Testis (tissue), 2 donors: Measurements from ENCODE around the gene CDC25B.

Experiments
- CTCF ChIP-seq, 3 experiments: fragments of 450-650 bp in 2 of 3; fragments of 200-600 bp in 1 of 3; sonication (generic) in 1 of 3; IDR thresholded peaks; one replicate each; pipeline ENCODE4 v1.5.1; 2016 to 2019; ENCODE audit warnings: antibody characterized with exemption in 3 of 3, mild to moderate bottlenecking in 2 of 3, moderate library complexity in 1 of 3
- POLR2A ChIP-seq: fragments of 450-650 bp; IDR thresholded peaks from one replicate; pipeline ENCODE4 v1.6.1; 2017; ENCODE audit warnings: antibody characterized with exemption, mild to moderate bottlenecking, moderate library complexity

DNA sequence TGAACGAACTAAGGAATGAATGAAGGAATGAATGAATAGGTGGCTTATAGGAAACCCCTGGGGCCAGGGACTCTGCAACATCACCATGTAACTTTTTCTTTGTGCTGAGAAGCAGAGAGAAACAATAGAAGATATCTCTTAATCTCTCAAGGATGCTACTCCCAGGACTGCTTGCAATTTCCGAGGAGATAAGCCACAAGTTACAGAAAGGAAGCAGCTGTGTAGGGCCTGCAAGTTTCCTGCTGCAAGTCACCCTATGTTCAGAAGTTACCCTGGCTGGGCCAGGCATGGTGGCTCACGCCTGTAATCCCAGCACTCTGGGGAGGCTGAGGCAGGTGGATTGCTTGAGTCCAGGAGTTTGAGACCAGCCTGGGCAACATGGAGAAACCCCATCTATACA, 43.2 kb downstream of the CDC25B start:
- TF ChIP-seq CTCF (IDR thresholded peaks at IDR 0.05) (no peak), POLR2A (no peak)
